GM12878 (cell line): Measurements from ENCODE around the gene IL1B. TPM values are rescaled to one million over a fixed set of nuclear protein-coding genes. Genes with fewer than 3 reads are reported as not detected.

Experiments used
- CBFB ChIP-seq: IDR thresholded peaks from 2 replicates; pipeline ENCODE4 v1.6.1; 2016; ENCODE audit warnings: antibody characterized with exemption, low read depth
- CREM ChIP-seq: IDR thresholded peaks from 2 replicates; pipeline ENCODE4 v1.6.1; 2014; ENCODE audit warnings: antibody characterized with exemption, low read depth
- HDAC2 ChIP-seq: fragments of 200-600 bp; sonication (generic); IDR thresholded peaks from 2 replicates; pipeline ENCODE4 v1.6.1; 2017
- HDGF ChIP-seq: fragments of 450-650 bp; IDR thresholded peaks from 2 replicates; pipeline ENCODE4 v1.6.1; 2016; ENCODE audit warnings: antibody characterized with exemption
- MYC ChIP-seq: IDR thresholded peaks from 2 replicates; pipeline ENCODE4 v1.6.1; 2011; ENCODE audit warnings: mild to moderate bottlenecking, low read length, moderate library complexity, inconsistent platforms; ENCODE audit not compliant: insufficient read depth, insufficient replicate concordance, insufficient read length, severe bottlenecking
- NBN ChIP-seq: fragments of 450-650 bp; IDR thresholded peaks from 2 replicates; pipeline ENCODE4 v1.6.1; 2016
- NFYB ChIP-seq: IDR thresholded peaks from 2 replicates; pipeline ENCODE4 v1.6.1; 2011; ENCODE audit warnings: low read depth, mild to moderate bottlenecking, low read length, improper control_type of control experiment, moderate library complexity; ENCODE audit not compliant: insufficient read depth
- PAX5 ChIP-seq: IDR thresholded peaks from 2 replicates; pipeline ENCODE4 v1.6.1; 2011; ENCODE audit warnings: low read depth, low read length, borderline replicate concordance
- RAD21 ChIP-seq: IDR thresholded peaks from 2 replicates; pipeline ENCODE4 v1.6.1; 2011; ENCODE audit warnings: mild to moderate bottlenecking, low read depth, low read length, moderate library complexity; ENCODE audit not compliant: insufficient read depth
- RCOR1 ChIP-seq: conservative IDR thresholded peaks from 2 replicates; pipeline ENCODE4 v1.6.1; 2012; ENCODE audit warnings: low read depth, low read length, improper control_type of control experiment
- STAT1 ChIP-seq: fragments of 450-650 bp; conservative IDR thresholded peaks from 2 replicates; pipeline ENCODE4 v1.6.1; 2014; ENCODE audit warnings: antibody characterized with exemption, mild to moderate bottlenecking
- SUZ12 ChIP-seq: fragments of 200-600 bp; sonication (generic); IDR thresholded peaks from one replicate; pipeline ENCODE4 v1.6.1; 2018; ENCODE audit warnings: antibody characterized with exemption, mild to moderate bottlenecking; ENCODE audit not compliant: unreplicated experiment
- TCF12 ChIP-seq: IDR thresholded peaks from 2 replicates; pipeline ENCODE4 v1.6.1; 2011; ENCODE audit warnings: low read depth, mild to moderate bottlenecking, low read length
- polyA plus RNA-seq, 11 experiments: library from polyadenylated mRNA; depleted of rRNA in 4 of 11; unstranded in 6 of 11; stranded (reverse) in 5 of 11; fragments of >200 nt; fragmentation: Nextera tagmentation in 4 of 11; fragmentation: Illumina TruSeq in 1 of 11; extraction: Ambion mirVana in 4 of 11; extraction: Trizol in 1 of 11; gene quantifications; 1 replicate in 1 of 11; 2 replicates in 10 of 11; pipeline versions ENCODE4 v1.2.1 to v1.2.3, GENCODE V29; 2011 to 2016; ENCODE audit warnings: inconsistent platforms in 2 of 11, missing spikeins in 2 of 11, low read depth in 1 of 11
- total RNA-seq, 4 experiments: library from RNA; depleted of rRNA in 3 of 4; stranded (reverse); fragments of >200 nt in 3 of 4; fragmentation: Illumina TruSeq in 1 of 4; extraction: Trizol in 1 of 4; gene quantifications; 2 replicates each; pipeline versions ENCODE4 v1.2.1 to v1.2.3, GENCODE V29; 2013 to 2021
- TF ChIP-seq, protein P1 (sequence below): fragments of 450-650 bp; formaldehyde crosslinking; IDR thresholded peaks from 2 replicates; pipeline ENCODE4 v1.4.0; 2020; ENCODE audit warnings: mild to moderate bottlenecking, moderate library complexity
- TF ChIP-seq, protein P2 (sequence below): fragments of 450-650 bp; IDR thresholded peaks from 2 replicates; pipeline ENCODE4 v1.6.1; 2018; ENCODE audit warnings: borderline replicate concordance, mild to moderate bottlenecking; ENCODE audit not compliant: partially characterized antibody
- TF ChIP-seq, protein P3 (sequence below): fragments of 450-650 bp; IDR thresholded peaks from 2 replicates; pipeline ENCODE4 v1.6.1; 2016; ENCODE audit warnings: mild to moderate bottlenecking
- TF ChIP-seq, protein P4 (sequence below): IDR thresholded peaks from 2 replicates; pipeline ENCODE4 v1.6.1; 2012; ENCODE audit warnings: low read depth, low read length, improper control_type of control experiment

IL1B gene
- total and polyA plus RNA-seq, 10 of the 15 experiments (the other 5 are each of a cell fraction or from before 2014, with no cell fraction given), result 0.20 to 1.6 (median 0.84) TPM

DNA sequence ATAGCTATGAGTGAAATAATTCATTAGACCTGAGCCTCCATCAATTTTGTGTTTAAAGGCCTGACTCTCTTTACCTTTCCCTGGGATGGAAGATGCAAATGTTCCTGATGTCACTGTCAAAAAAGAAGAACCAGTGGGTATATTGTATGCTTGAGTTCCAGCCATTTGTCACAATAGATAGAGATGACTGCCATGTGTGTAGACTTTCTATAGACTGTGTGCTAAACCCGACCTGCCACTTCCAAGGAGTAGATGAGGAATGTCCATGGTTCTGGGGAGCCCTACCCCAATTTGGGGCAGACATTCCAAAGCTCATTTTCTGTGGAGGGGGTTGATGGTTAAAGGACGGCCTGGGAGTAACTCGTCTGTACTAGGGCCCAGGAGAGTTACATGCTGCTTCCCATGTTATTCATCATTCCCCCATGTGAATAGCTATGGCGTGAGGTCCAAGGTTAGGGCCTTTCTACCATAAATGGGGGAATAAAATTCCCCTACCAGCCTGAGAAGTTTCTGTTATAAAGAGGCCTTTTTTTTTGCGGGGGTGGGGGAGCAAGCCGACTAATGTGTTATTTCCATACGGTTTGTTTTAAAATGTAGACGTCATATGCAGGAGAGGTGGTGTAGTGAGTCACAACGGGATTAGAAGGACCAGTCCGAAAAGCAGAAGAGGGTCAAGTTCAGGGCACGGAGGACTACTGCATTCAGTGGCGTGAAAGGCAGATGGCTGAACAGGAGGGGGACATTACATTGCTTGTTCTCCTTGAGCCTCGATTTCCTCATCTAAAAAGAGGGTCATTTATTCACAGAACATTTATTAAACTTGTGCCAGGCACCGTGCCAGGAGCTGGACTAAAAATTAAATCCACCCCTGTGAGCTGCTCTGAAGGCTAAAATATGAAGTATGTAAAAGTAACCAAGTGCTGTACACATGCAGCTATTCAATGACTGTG, 24.0 kb downstream of the IL1B start (continued):
- TF ChIP-seq, protein P1, sequence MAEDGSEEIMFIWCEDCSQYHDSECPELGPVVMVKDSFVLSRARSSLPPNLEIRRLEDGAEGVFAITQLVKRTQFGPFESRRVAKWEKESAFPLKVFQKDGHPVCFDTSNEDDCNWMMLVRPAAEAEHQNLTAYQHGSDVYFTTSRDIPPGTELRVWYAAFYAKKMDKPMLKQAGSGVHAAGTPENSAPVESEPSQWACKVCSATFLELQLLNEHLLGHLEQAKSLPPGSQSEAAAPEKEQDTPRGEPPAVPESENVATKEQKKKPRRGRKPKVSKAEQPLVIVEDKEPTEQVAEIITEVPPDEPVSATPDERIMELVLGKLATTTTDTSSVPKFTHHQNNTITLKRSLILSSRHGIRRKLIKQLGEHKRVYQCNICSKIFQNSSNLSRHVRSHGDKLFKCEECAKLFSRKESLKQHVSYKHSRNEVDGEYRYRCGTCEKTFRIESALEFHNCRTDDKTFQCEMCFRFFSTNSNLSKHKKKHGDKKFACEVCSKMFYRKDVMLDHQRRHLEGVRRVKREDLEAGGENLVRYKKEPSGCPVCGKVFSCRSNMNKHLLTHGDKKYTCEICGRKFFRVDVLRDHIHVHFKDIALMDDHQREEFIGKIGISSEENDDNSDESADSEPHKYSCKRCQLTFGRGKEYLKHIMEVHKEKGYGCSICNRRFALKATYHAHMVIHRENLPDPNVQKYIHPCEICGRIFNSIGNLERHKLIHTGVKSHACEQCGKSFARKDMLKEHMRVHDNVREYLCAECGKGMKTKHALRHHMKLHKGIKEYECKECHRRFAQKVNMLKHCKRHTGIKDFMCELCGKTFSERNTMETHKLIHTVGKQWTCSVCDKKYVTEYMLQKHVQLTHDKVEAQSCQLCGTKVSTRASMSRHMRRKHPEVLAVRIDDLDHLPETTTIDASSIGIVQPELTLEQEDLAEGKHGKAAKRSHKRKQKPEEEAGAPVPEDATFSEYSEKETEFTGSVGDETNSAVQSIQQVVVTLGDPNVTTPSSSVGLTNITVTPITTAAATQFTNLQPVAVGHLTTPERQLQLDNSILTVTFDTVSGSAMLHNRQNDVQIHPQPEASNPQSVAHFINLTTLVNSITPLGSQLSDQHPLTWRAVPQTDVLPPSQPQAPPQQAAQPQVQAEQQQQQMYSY, result no peak
- TF ChIP-seq HDGF, result no peak
- TF ChIP-seq NBN, result peak; percentile 75; the same call in 1 of the 2 replicates
- no peak for TF ChIP-seq NFYB
- TF ChIP-seq, protein P2, sequence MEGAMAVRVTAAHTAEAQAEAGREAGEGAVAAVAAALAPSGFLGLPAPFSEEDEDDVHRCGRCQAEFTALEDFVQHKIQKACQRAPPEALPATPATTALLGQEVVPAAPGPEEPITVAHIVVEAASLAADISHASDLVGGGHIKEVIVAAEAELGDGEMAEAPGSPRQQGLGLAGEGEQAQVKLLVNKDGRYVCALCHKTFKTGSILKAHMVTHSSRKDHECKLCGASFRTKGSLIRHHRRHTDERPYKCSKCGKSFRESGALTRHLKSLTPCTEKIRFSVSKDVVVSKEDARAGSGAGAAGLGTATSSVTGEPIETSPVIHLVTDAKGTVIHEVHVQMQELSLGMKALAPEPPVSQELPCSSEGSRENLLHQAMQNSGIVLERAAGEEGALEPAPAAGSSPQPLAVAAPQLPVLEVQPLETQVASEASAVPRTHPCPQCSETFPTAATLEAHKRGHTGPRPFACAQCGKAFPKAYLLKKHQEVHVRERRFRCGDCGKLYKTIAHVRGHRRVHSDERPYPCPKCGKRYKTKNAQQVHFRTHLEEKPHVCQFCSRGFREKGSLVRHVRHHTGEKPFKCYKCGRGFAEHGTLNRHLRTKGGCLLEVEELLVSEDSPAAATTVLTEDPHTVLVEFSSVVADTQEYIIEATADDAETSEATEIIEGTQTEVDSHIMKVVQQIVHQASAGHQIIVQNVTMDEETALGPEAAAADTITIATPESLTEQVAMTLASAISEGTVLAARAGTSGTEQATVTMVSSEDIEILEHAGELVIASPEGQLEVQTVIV, result no peak
- TF ChIP-seq HDAC2, result no peak
- TF ChIP-seq, protein P3, sequence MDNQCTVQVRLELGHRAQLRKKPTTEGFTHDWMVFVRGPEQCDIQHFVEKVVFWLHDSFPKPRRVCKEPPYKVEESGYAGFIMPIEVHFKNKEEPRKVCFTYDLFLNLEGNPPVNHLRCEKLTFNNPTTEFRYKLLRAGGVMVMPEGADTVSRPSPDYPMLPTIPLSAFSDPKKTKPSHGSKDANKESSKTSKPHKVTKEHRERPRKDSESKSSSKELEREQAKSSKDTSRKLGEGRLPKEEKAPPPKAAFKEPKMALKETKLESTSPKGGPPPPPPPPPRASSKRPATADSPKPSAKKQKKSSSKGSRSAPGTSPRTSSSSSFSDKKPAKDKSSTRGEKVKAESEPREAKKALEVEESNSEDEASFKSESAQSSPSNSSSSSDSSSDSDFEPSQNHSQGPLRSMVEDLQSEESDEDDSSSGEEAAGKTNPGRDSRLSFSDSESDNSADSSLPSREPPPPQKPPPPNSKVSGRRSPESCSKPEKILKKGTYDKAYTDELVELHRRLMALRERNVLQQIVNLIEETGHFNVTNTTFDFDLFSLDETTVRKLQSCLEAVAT, result no peak
- no peak for TF ChIP-seq MYC
- TF ChIP-seq SUZ12, result no peak
- TF ChIP-seq RAD21, result no peak; the same call in 1 of the 2 replicates
- TF ChIP-seq PAX5, result 0 out of 2 replicates have a peak, but pooled peaks have one; percentile 19
- no peak for TF ChIP-seq RCOR1
- peak; percentile 87; the same call in 1 of the 2 replicates for TF ChIP-seq CREM
- no peak for TF ChIP-seq TCF12
- TF ChIP-seq CBFB, result peak; percentile 28; the same call in 1 of the 2 replicates
- TF ChIP-seq, protein P4, sequence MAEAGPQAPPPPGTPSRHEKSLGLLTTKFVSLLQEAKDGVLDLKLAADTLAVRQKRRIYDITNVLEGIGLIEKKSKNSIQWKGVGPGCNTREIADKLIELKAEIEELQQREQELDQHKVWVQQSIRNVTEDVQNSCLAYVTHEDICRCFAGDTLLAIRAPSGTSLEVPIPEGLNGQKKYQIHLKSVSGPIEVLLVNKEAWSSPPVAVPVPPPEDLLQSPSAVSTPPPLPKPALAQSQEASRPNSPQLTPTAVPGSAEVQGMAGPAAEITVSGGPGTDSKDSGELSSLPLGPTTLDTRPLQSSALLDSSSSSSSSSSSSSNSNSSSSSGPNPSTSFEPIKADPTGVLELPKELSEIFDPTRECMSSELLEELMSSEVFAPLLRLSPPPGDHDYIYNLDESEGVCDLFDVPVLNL, result no peak
- TF ChIP-seq STAT1, result no peak
